Measurements from ENCODE around the gene AEBP2.

- no peak for TF ChIP-seq EZH2 (IDR thresholded peaks at IDR 0.05; ENCODE audit: low read length)
- no peak for TF ChIP-seq CTCF (optimal IDR thresholded peaks at IDR 0.05 in 1 of 3, IDR thresholded peaks at IDR 0.05 in 1 of 3, conservative IDR thresholded peaks at IDR 0.05 in 1 of 3; ENCODE audit: extremely low read depth in 1 of 3, insufficient read depth in 2 of 3, low read length in 3 of 3)
These were observed 24.9 kb downstream of the AEBP2 start for GRCh38 chr12:19464192-19464580.
